ENCODE measurements around the gene DTL.

Gene DTL

GRCh38 chr1:212035835-212036605, 472 bp downstream of the DTL start:
- DNase-seq (ENCODE audit: low read depth) = no peak

- no peak for DNase-seq (ENCODE audit: low read depth)
Measured at GRCh38 chr1:212037900-212038299, 2.4 kb downstream of the DTL start.

GRCh38 chr1:212039622-212040021, 4.1 kb downstream of the DTL start:
- no peak for DNase-seq (ENCODE audit: low read depth)

GRCh38 chr1:212040629-212041412, 5.3 kb downstream of the DTL start:
- DNase-seq (ENCODE audit: low read depth) = no peak

GRCh38 chr1:212042436-212042835, 6.9 kb downstream of the DTL start:
- no peak for DNase-seq (ENCODE audit: low read depth)

GRCh38 chr1:212044851-212045250, 9.3 kb downstream of the DTL start:
- no peak for DNase-seq (ENCODE audit: low read depth)

GRCh38 chr1:212045981-212046380, 10.4 kb downstream of the DTL start:
- no peak for DNase-seq (ENCODE audit: low read depth)

GRCh38 chr1:212053993-212054392, 18.4 kb downstream of the DTL start:
- no peak for DNase-seq (ENCODE audit: low read depth)

GRCh38 chr1:212055333-212055732, 19.8 kb downstream of the DTL start:
- DNase-seq (ENCODE audit: low read depth) = no peak

GRCh38 chr1:212060632-212061472, 25.3 kb downstream of the DTL start:
- no peak for DNase-seq (ENCODE audit: low read depth)

- DNase-seq (ENCODE audit: low read depth) = no peak
Measured at GRCh38 chr1:212062832-212063438, 27.4 kb downstream of the DTL start.

GRCh38 chr1:212067787-212068186, 32.2 kb downstream of the DTL start:
- DNase-seq (ENCODE audit: low read depth) = no peak

GRCh38 chr1:212070720-212071302, 35.3 kb downstream of the DTL start:
- DNase-seq (ENCODE audit: low read depth) = no peak

GRCh38 chr1:212072047-212072446, 36.5 kb downstream of the DTL start:
- no peak for DNase-seq (ENCODE audit: low read depth)

GRCh38 chr1:212073490-212073889, 37.9 kb downstream of the DTL start:
- DNase-seq (ENCODE audit: low read depth) = no peak

- DNase-seq (ENCODE audit: low read depth) = no peak
Measured at GRCh38 chr1:212074313-212074712, 38.8 kb downstream of the DTL start.

GRCh38 chr1:212074856-212075255, 39.3 kb downstream of the DTL start:
- DNase-seq (ENCODE audit: low read depth) = no peak

- DNase-seq (ENCODE audit: low read depth) = no peak
Measured at GRCh38 chr1:212077028-212077427, 41.5 kb downstream of the DTL start.

- DNase-seq (ENCODE audit: low read depth) = no peak
Measured at GRCh38 chr1:212078826-212079225, 43.3 kb downstream of the DTL start.

- DNase-seq (ENCODE audit: low read depth) = no peak
Measured at GRCh38 chr1:212082765-212083406, 47.3 kb downstream of the DTL start.

- no peak for DNase-seq (ENCODE audit: low read depth)
Measured at GRCh38 chr1:212089560-212090163, 54.1 kb downstream of the DTL start.

Data from activated T-cell treated with anti-CD3 and anti-CD28 coated beads for 24 hours (primary cell).